ENCODE results near the gene SYNPO2.
"Not testable (repeated sequence)": the region's sequence is repeated elsewhere in the genome, so short reads cannot be mapped to it uniquely, and the experiment has no call there.

SYNPO2 gene

GRCh38 chr4:118972167-118972566, 83.5 kb downstream of the SYNPO2 start:
- no peak for TF ChIP-seq CTCF (IDR thresholded peaks at IDR 0.05; ENCODE audit: low read depth, low read length)

GRCh38 chr4:118973295-118973694, 84.6 kb downstream of the SYNPO2 start:
- no peak overlapping the region for H3K4me3 ChIP-seq (ENCODE audit: low read depth, low read length)
- no peak for TF ChIP-seq CTCF (IDR thresholded peaks at IDR 0.05; ENCODE audit: low read depth, low read length)

More at GRCh38 chr4:118972167-118972566, 83.5 kb downstream of the SYNPO2 start:
- no peak overlapping the region for H3K4me3 ChIP-seq (ENCODE audit: low read depth, low read length)

GRCh38 chr4:118974758-118975157, 86.1 kb downstream of the SYNPO2 start:
- TF ChIP-seq CTCF (IDR thresholded peaks at IDR 0.05; ENCODE audit: low read depth, low read length): no peak
- no peak overlapping the region for H3K4me3 ChIP-seq (ENCODE audit: low read depth, low read length)

GRCh38 chr4:118975449-118976192, 87.0 kb downstream of the SYNPO2 start:
- TF ChIP-seq CTCF (IDR thresholded peaks at IDR 0.05; ENCODE audit: low read depth, low read length): no peak

GRCh38 chr4:118976193-118976560, 87.5 kb downstream of the SYNPO2 start:
- H3K4me3 ChIP-seq (ENCODE audit: low read depth, low read length): not testable (repeated sequence)

More at GRCh38 chr4:118975449-118976192, 87.0 kb downstream of the SYNPO2 start:
- no peak overlapping the region for H3K4me3 ChIP-seq (ENCODE audit: low read depth, low read length)

GRCh38 chr4:118977100-118977499, 88.4 kb downstream of the SYNPO2 start:
- not testable (repeated sequence) for H3K4me3 ChIP-seq (ENCODE audit: low read depth, low read length)

GRCh38 chr4:118979712-118980111, 91.1 kb downstream of the SYNPO2 start:
- TF ChIP-seq CTCF (IDR thresholded peaks at IDR 0.05; ENCODE audit: low read depth, low read length): no peak
- no peak overlapping the region for H3K4me3 ChIP-seq (ENCODE audit: low read depth, low read length)

- TF ChIP-seq CTCF (IDR thresholded peaks at IDR 0.05; ENCODE audit: low read depth, low read length): no peak
- no peak overlapping the region for H3K4me3 ChIP-seq (ENCODE audit: low read depth, low read length)
These were observed 92.7 kb downstream of the SYNPO2 start for GRCh38 chr4:118981171-118981838.
